GM21390 (cell line): Measurements from ENCODE around the gene UBE2G2.

Experiments used
- ATAC-seq: cut with Tn5 transposase; IDR thresholded peaks from one replicate; pipeline ENCODE4 v1.9.1; 2021; ENCODE audit not compliant: unreplicated experiment

Gene UBE2G2

DNA sequence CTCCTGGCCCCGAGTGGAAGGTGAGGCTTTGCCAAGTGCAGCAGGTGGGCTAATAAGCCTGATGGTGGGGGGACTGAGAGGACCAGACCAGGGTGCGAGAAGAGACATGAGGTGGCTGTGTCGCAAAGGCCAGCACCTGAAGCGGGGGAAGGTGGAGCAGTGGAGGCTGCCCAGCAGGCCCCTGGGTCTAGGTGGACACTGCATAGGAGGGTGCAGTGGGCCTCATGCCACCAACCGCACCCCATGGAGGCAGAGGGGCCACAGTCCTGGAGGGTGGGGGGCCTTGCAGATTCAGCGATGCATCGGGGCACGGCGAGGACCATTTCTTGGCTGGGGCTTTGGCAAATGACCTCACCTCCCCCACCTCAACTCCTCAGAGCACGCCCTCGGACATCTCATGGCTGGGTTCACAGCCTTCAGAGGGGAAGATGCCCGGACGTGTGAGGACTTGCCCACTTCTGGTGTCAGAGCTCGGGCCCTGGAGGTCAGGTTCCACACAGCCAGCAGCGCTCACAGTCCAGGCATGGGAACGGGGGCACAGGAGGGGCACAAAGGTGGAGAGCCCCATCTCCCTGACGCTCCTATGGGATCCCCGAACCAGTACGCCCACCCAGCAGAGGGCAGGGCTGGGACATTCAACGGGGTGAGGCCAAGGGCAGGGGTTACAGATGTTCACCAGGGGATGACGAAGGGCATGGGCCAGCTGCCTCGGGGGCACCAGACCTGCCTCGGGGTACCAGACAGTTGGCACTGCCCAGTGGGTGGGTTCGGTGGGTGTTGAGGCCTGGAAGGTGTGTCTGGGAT lies 35.4 kb downstream of the UBE2G2 start:
- no peak for ATAC-seq

DNA sequence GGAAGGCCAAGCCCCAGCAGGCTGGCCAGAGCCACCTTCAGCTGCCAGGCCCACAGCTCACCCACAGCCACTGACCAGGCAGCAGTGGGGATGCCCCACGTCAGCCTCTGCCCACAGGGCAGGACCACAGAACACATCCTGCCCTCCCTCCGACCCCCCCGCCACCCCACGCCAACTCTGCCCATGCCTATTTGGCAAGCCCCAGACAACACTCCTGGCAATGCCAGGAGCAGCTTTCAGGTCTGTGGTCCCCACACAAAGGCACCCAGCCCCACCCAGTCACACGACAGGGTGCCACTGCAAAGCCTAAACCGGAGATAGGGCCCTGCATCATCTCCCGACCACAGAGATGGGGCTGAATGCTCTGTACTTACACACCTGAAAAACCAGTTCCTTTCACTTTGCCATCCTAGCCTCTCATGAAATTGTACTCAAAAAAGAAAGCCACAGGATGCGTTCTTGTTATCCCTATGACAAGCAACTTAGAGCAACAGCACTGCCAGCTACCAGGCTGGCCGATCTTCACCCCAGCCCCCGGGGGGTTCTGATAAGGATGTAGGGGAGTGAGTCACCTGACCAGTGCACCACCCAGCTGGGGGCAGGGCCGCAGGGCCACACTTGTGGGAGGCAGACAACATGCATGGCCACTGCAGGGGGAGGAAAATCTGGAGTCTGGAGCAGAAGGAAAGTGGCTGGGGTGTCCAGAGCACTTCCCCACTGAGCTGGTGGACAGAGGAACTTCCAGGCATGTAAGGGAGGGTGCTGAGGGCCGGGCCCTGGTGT lies 36.2 kb downstream of the UBE2G2 start:
- ATAC-seq = no peak

DNA sequence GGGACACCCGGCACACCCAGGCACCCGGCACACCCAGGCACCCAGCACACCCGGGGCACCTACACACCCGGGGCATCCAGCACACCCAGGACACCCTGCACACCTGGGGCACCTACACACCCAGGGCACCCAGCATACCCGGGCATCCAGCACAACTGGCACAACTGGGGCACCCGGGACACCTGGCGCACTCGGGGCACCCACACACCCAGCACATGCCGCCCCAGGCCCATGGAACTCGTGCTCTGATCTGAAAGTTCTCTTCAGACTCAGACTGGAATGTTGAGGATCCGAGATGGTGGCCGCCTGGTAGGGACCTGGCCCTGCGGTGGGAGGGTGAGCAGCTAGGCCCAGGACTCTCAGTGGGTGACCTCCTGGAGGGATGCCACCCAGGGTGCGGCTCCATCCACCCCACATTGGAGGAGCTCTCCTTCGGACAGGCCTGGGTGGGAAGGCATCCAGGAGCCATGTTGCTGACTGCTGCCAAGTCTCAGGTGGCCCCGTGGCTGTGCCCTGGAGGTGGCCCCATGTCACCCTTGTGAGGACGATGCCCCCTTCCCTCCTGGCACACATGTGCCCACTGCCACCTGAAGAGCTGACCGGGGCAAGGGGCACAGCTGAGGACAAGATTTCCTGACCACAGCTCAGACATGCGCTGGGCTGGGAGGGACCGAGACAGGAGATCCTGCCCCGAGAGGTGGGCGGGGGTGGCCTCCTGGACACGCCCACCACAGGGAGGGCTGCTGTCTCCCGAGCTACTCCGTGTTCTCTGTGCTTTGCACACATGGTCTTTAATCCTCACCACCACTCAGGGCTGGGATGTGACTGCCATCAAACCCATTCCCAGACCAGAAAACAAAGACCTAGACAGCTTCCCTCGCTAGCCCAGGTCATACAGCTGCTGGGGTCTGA lies 37.0 kb downstream of the UBE2G2 start:
- no peak for ATAC-seq

DNA sequence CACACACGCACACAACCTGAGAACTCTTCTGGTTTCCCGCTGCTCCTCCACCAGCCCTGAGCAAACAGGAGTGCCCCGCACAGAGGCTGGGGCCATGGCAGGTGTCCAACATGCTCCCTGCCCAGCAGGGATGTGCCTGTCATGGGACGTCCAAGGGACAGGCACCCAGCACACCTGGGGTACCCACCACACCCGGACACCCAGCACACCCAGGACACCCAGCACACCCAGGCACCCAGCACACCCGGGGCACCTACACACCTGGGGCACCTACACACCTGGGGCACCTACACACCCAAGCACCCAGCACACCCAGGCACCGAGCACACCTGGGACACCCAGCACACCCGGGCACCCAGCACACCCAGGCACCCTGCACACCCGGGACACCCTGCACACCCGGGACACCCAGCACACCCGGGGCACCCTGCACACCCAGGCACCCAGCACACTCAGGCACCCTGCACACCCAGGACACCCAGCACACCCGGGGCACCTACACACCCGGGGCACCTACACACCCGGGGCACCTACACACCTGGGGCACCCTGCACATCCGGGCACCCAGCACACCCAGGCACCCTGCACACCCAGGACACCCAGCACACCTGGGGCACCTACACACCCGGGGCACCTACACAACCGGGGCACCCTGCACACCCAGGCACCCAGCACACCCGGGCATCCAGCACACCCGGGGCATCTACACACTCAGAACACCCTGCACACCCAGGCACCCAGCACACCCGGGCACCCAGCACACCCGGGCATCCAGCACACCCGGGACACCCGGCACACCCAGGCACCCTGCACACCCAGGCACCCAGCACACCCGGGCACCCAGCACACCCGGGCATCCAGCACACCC lies 37.9 kb downstream of the UBE2G2 start:
- ATAC-seq = no peak

DNA sequence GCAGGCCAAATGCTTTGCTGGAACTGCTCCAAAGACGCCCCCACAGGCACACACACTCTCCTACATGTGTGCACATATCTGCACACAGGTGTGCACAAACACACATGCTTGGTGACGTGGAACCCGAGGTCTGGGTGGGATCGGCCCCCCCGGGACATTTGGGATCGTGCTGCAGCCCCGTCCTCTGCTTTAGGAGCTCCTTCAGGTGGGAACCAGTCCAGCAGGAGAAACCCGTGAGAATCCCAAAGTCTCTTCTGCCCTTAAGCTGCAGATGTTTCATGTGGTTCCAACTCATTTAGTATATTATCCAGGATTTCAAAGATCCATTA lies 38.6 kb downstream of the UBE2G2 start:
- ATAC-seq = no peak

DNA sequence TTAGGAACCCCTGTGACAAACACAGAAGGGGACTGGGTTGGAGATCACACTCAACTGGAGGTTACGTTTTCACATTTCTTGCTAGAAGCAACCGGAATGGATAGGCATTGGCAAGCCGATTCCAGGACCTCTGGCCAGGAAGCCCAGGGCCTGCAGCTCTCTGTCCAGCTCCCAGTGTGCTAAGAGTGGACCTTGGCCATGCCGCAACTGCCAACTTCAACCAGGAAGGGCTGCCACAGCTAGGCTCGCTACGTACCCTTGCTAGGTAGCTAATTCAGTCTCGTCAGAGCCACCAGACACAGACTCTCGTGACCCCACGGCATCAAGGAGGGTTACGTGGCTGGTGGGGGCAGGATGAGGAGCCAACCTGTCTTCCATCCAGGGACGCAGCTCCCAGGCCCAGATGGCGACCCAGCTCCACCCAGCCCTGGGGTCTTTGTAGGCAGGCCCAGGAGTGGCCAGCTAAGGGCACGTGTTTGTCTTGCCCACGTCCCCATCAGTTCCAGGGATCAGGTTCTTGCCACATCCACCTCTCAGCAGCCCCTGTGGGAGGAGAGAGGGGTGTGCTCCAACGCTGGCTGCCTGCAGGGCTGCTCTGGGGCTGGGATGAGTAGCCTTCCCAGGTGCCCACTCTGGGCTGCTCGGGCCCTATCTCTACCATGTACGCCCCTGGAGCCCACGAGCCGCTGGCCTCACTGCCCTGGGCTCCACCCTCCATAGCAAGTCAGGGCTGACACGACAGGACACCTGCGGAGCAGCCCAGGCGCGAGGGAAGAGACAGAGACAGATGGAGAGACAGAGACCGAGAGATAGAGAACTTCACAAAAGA lies 39.2 kb downstream of the UBE2G2 start:
- no peak for ATAC-seq

DNA sequence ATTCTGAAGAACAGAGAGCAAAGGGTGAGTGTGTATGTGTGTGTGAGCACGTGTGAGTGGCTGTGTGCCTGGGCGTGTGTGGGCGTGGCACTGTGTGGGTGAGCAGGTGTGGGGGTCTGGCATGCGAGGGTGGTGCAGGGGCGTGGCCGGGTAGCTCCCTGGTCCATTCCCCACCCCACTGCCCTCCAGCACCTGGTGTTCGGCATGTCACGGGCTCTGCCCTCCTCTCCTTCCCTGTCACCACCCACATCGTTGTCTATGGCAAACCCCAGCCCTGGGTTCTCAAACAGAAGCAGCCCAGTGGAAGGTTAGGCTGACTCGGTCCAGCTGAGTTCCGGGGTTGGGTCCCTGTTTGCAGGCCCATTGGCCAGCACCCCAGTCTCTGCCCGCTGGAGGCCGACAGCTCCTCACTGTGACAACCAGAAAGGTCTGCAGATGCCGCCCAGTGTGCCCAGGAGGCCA lies 39.8 kb downstream of the UBE2G2 start:
- ATAC-seq = no peak

DNA sequence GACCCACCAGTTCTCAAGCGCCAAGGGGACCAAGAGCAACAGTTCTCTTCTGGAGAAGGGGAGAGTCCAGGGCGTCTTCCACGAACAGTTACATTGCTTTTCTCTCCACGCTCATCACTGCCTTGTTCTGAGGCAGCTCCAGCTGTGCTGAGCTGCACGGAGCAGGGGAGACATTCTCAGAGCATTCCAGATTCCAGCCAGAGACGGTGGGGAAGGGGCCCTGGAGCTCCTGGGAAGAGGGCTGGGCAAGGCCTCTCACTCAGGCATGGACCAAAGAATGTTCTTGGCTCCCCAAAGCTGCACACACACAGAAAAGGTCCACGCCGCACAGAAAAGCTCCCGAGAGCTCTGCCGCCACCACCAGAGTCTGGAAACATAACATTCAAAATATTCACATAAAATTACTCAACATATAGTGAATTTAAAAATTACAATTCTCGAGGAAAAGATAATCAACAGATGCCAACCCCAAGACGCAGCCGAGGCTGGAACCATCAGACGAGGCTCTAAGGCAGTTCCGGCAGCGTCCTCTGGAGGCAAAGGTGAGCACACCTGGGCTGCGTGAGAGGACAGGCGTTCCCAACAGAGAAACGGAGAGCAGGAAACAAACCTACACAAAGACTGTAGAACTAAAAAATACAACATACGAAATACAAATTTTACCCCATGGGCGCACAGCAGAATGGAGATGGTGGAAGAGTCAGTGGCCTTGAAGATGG lies 40.5 kb downstream of the UBE2G2 start:
- ATAC-seq = no peak

DNA sequence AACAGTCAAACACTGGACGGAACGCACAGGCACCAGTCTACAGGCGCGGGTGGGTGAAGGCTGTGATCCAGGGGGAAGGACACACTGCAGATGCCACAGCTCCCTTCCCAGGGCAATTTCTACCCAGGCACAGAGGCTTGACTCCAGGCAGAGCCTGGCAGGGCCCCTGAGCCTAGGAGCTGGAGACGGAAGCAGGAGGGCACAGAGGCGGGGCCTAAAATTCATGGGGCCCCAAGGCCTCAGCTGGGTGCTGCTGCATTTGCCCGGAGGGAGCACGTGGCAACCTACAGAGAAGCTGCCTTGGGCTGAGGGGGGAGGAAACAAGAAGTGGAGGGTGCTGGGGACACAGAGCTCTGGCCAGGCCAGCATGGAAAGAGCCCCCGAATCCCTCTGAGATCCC lies 41.2 kb downstream of the UBE2G2 start:
- no peak for ATAC-seq

DNA sequence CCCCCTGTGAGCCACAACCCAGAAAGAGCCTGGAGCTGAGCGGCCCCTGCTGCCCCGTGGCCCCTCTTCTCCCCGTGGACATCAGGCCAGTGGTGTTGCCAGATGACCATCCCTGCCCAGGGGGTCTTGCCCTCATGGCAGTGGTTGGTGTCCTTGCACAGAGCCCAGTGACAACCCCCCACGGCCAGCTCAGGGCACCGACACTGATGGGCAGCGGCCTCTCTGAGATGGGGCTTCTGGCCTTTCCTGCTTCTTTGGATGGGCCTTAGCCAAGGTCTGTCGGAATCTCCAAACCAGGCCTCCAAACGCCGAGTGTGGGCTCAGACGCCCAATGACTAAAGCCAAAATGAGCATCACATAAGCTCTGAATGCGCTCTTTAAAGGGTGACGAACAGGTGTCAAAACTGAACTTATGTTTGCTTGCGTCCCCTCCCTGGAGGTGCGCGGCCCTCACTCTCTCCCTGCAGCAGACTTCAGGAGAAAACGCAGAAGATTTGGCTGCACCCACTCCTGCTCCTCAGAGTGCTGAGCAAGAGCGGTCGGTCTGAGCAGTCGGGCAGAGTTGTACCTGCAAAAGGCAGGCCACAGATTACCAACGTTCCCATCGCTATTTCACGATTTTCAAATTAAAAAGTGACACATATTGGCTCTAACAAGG lies 41.9 kb downstream of the UBE2G2 start:
- ATAC-seq = no peak

DNA sequence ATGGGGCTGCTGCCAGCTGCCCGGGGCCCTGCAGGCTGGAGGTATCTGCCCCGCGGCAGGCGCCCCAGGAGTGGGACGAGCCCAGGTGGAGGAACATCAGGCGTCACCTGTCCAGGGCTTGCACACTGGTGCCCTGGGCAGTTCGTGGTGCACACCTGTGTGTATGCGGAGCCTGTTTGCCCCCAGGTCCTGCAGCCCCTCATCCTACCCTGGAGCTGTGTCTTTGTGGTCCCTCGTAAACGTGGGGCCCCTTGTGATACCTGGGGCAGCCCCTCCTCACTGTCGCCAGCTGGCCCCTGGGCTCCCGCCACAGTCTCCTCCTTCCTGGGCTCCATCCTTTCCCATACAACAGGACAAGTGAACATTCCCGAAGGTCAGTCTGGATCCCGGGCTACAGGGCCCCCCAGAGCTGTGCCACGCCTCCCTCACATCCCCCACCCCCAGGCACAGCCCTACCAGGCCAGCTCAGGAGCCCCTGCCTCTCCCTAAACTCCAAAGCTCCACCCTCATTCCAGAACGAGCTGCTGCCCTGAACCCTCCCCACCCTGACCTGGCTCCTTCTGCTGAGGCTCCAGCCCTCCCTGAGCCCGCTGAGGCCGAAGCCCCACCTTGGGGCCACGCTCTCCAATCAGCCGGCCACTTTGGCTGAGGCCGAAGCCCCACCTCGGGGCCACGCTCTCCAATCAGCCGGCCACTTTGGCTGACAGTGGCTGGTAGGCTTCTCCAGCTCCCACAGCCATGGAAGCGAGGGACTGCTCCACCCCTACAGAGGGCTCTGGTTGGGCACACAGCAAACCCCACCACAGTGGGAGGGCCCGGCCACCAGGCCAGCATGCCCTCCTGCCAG lies 42.6 kb downstream of the UBE2G2 start:
- ATAC-seq = no peak

DNA sequence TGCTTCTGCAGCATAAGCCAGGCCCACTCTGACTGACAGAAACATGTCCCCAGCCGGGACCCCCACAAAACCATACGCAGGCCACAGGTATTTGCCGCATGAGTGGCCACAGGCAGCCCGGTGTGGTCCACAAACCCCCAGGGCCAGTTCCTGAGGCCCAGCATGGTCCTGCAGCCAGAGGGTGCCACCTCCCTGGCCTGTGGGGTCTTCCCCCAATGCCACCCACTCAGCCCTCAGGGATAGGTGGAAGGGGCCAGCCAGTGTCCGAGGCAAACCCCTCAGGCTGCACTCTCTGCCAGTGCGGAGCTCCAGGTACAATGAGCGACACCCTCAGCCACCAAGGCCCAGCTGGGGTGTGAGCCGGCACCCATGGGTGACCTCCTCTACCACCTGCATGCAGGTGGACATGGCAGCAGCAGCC lies 43.5 kb downstream of the UBE2G2 start:
- no peak for ATAC-seq

DNA sequence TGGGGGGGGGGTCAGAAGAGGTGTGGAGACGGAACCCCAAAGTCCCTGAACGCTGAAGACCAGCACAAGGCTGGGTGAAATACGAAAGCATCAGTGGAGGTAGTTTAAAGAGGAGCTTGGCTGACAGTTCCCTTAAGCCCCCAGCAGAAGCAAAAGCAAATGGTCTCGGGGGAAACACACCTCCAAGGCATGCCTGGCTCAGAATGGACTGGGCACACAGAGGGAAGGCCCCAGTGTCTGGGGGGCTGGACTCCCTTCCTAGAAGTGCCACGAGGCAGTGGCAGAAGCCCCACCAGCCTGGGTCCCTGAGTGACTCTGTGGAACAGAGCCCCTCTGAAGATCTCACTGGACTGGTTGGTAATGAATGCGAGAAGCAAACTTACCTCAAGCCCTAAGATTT lies 43.9 kb downstream of the UBE2G2 start:
- no peak for ATAC-seq

DNA sequence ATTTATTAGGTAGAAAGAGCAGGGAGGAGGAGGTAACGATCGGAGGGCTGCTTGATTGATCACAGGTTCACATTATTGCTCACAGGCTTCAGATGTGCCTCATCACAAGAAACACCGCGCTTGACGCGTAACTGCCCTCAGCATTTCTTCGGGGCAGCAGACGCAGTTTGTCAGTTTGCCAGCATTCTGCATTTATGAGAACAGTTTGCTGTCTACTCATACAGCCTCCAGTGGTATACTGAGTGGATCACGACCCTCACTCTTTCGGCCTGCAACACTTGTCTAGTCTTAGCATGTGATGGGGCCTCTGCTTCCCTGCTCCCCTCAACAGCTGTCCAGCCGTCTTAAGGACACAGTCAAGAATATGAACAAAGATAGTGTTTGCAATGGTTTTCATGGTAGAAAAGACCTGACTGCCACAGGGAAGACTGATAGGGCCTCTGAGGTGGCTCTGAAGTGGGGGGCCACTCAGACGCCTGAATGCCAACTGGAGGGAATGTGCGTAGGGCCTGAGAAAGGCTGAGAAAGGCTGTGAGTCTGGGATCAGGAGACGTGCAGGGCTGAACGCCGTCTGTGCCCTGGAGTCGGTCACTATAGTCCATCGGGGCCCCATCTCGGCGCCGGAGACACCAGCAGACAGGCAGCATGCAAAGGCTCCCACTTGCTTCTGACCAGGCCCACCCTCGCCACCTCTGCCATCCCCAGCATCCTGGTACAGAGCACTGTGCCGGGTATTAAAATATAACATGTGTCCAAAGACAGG lies 45.0 kb downstream of the UBE2G2 start:
- no peak for ATAC-seq

DNA sequence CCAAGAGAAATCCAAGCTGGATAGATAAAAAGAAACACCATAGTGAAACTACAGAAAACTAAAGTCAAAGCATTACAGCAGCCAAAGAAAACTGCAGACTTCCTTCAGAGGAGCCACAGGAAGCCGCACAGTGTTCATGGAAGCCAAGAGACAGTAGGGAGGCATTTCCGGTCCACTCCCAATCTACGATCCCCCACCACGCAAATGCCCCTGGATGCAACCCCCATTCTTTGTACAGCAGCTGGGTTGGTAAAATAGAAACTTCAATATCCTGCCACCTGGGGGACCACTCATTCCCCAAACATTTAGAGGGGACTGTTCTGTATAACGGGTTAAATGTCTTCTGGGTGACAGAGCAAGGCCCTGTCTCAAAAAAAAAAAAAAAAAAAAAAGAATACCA lies 46.4 kb downstream of the UBE2G2 start:
- no peak for ATAC-seq

DNA sequence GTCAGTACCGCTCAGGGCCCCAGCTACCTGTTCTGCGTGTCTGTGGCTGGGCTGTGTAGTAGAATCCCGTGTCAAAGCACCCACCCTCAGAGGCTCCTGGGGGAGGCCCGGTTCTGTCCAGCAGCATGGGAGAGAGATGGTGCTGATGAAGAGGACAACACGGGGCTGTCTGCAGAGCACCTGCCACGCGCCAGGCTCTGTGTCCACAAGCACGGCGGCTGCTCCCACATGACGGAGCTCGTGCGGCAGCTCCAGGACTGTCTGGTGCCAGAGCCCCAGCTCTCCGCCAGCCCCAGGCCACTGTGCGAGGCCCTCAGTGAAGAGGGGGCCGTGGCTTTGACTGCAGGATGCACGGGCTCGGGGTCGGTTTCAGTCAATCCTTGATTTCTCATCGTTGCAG lies 48.3 kb downstream of the UBE2G2 start:
- no peak for ATAC-seq
